ENCODE results near the gene MARCHF6.

- TF ChIP-seq EZH2 (IDR thresholded peaks at IDR 0.05; ENCODE audit: insufficient read depth, poor library complexity, severe bottlenecking): no peak
- TF ChIP-seq EZH2phosphoT487 (IDR thresholded peaks at IDR 0.05; ENCODE audit: insufficient read depth, low read depth): no peak
Measured at GRCh38 chr5:10353241-10354047, at the start of gene MARCHF6.
